ENCODE data around the gene WDR87.

Gene WDR87

DNA sequence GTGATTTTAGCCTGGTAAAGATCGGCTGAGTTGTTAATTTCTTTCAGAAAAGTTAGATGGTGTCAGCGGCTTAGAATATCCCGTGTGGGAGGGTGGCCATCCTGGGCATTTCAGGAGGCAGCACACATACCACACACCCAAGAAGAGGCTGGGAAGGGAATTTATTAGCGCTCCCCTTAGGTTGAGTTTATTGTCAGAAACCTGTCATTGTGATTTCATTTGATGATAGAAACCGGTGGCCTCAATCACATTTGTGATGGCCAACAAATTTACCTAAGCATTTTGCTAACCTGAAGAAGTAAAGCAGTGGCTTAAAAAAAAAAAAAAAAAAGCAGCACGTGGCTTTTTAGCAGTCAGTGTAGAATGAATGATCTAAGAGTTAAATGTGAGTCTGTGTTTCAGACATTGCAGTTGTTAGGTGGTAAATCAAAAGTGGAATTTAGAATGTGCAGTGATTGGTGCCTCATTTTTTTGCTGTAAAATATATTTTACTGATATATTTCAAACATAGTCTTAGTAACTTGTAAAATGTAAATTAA, 3.3 kb upstream of the WDR87 start:
- Histone ChIP-seq H3K27ac (ENCODE audit: low read length) (no peak overlapping the region), H3K27me3 (ENCODE audit: insufficient read depth, low read length, poor library complexity) (no peaks in the 10 kb centered on the region), H4K20me1 (ENCODE audit: insufficient read depth, low read length) (peaks cover 5% of the 10 kb centered on the region; the same call in 1 of the 2 replicates), H3K9me3 (ENCODE audit: insufficient read depth, low read length, severe bottlenecking) (no peaks in the 10 kb centered on the region), H3K36me3 (ENCODE audit: insufficient read depth, low read length) (no peaks in the 10 kb centered on the region), H3K4me1 (ENCODE audit: insufficient read depth, low read length) (peaks cover 26% of the 10 kb centered on the region), H2AFZ (ENCODE audit: low read depth, low read length) (no peak overlapping the region), H3K9ac (ENCODE audit: low read depth, low read length) (no peak overlapping the region), H3K79me2 (ENCODE audit: insufficient read depth, low read length) (peaks cover 33% of the 10 kb centered on the region), H3K4me2 (ENCODE audit: insufficient read depth, low read length) (no peak overlapping the region), H3K4me3 (ENCODE audit: low read depth in 1 of 2, low read length in 2 of 2) (no peak overlapping the region)
- TF ChIP-seq, protein P1, sequence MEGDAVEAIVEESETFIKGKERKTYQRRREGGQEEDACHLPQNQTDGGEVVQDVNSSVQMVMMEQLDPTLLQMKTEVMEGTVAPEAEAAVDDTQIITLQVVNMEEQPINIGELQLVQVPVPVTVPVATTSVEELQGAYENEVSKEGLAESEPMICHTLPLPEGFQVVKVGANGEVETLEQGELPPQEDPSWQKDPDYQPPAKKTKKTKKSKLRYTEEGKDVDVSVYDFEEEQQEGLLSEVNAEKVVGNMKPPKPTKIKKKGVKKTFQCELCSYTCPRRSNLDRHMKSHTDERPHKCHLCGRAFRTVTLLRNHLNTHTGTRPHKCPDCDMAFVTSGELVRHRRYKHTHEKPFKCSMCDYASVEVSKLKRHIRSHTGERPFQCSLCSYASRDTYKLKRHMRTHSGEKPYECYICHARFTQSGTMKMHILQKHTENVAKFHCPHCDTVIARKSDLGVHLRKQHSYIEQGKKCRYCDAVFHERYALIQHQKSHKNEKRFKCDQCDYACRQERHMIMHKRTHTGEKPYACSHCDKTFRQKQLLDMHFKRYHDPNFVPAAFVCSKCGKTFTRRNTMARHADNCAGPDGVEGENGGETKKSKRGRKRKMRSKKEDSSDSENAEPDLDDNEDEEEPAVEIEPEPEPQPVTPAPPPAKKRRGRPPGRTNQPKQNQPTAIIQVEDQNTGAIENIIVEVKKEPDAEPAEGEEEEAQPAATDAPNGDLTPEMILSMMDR (IDR thresholded peaks at IDR 0.05; ENCODE audit: borderline replicate concordance, extremely low read depth, low read length, poor library complexity, severe bottlenecking), result no peak
- TF ChIP-seq EZH2 (IDR thresholded peaks at IDR 0.05; ENCODE audit: borderline replicate concordance, low read depth, low read length, severe bottlenecking), result no peak
- DNase-seq, result no peak
- ATAC-seq (ENCODE audit: insufficient read depth, low read depth), result no peak

DNA sequence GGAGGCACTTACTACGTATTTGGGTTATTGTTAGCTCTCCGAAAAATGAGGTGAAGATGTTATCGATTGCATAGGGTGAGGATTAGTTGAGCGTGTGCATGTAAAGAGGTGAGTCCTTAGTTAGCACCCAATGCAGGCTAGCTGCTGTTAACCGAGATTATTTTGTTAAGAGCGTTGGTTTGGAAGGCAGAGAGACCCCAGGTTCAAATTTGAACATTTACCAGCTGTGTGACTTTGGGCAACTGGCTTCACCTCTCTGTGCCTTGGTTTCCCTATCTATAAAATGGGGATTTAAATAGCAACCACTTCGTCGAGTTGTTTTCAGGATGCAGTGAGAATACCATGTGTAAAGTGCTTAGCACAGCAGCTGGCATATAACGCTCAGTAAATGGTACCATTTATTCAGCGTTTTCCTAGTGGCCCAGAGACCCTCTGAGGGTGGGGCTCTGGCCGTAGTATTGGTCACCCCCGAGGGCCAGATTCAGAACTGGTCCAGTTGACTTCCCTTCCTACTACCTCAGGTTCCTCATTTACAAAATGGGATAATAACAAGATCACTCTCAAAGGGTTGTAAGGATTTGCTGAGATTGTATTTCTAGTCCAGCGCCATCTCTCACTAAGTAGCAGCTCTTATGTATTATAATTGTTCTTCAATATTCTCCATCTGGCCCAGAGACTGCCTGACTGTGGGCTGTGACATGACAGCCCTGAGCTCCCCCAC, 1.5 kb upstream of the WDR87 start:
- H3K4me1 ChIP-seq (ENCODE audit: insufficient read depth, low read length), result peaks cover 26% of the 10 kb centered on the region
- ATAC-seq (ENCODE audit: insufficient read depth, low read depth) (no peak), DNase-seq (no peak)
- peak overlapping the region; percentile 80 for H2AFZ ChIP-seq (ENCODE audit: low read depth, low read length)
- no peaks in the 10 kb centered on the region for H3K9me3 ChIP-seq (ENCODE audit: insufficient read depth, low read length, severe bottlenecking)
- peak overlapping the region; percentile 72 for H3K4me2 ChIP-seq (ENCODE audit: insufficient read depth, low read length)
- H3K27me3 ChIP-seq (ENCODE audit: insufficient read depth, low read length, poor library complexity), result no peaks in the 10 kb centered on the region
- TF ChIP-seq, protein P1 (IDR thresholded peaks at IDR 0.05; ENCODE audit: borderline replicate concordance, extremely low read depth, low read length, poor library complexity, severe bottlenecking), result no peak
- TF ChIP-seq EZH2 (IDR thresholded peaks at IDR 0.05; ENCODE audit: borderline replicate concordance, low read depth, low read length, severe bottlenecking), result no peak
- peak overlapping the region; percentile 56 to 82; a peak in 3 of 4 replicates for H3K4me3 ChIP-seq (ENCODE audit: low read depth in 1 of 2, low read length in 2 of 2)
- peak overlapping the region; percentile 57 for H3K27ac ChIP-seq (ENCODE audit: low read length)
- H3K79me2 ChIP-seq (ENCODE audit: insufficient read depth, low read length), result peaks cover 30% of the 10 kb centered on the region
- H4K20me1 ChIP-seq (ENCODE audit: insufficient read depth, low read length), result peaks cover 5% of the 10 kb centered on the region; the same call in 1 of the 2 replicates
- H3K9ac ChIP-seq (ENCODE audit: low read depth, low read length), result peak overlapping the region; percentile 72
- no peaks in the 10 kb centered on the region for H3K36me3 ChIP-seq (ENCODE audit: insufficient read depth, low read length)

DNA sequence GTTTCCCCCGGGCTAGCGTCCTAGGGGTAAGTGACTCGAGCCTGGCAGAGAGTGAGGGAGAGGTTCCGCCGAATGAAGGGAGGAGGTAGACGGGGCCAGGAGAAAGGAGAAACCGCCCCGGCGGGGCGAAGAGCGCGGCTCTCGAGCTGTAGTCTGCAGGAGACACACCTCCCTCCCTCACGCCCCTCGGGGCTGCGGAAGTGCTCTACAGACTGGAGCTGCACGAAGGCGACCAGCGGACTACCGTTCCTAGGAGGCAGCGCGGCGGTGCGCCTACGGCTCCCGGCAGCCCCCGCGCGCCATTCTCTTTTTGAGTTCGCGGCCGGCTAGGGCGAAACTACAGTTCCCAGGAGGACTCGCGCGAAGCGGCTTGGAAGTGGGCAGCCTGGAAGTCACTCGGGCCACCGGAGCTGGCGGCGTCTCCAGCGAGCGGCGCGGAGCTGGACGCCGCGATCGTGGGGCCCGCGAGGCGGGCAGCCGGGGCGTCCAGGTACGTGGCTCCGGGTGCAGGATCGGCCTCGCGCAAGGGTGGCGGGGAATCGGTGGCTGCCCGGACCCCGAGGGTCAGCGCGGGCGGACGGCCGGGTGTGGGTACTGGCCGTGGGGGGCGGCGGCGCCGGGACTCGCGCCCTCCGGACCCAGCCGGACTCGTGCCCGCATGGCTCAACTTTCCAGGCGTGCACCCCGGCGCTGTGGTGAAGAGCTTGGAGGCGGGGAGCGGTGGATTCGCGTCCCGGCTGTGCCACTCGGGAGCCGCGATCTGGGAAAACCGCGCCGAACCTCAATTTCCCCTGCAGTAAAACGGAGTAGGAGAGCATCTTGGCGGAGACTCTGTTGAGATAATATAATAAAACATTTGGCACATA, 708 bp upstream of the WDR87 start, which contains the start of gene SIPA1L3:
TSS of gene SIPA1L3 (plus strand) at position 340 of the 866 bp plus-strand sequence. CDS start 174,358 bp downstream, outside the sequence.
- H3K9me3 ChIP-seq (ENCODE audit: insufficient read depth, low read length, severe bottlenecking), result no peaks in the 10 kb centered on the region
- H3K27me3 ChIP-seq (ENCODE audit: insufficient read depth, low read length, poor library complexity), result no peaks in the 10 kb centered on the region
- H3K79me2 ChIP-seq (ENCODE audit: insufficient read depth, low read length), result peaks cover 27% of the 10 kb centered on the region
- peaks cover 26% of the 10 kb centered on the region for H3K4me1 ChIP-seq (ENCODE audit: insufficient read depth, low read length)
- peaks cover 5% of the 10 kb centered on the region; the same call in 1 of the 2 replicates for H4K20me1 ChIP-seq (ENCODE audit: insufficient read depth, low read length)
- H3K4me3 ChIP-seq (ENCODE audit: low read depth in 1 of 2, low read length in 2 of 2), result peak within 1 kb of the TSS; percentile 56 to 82; a peak in 3 of 4 replicates
- peak within 1 kb of the TSS; percentile 86 for H3K27ac ChIP-seq (ENCODE audit: low read length)
- no peaks in the 10 kb centered on the region for H3K36me3 ChIP-seq (ENCODE audit: insufficient read depth, low read length)
- H2AFZ ChIP-seq (ENCODE audit: low read depth, low read length), result peak within 1 kb of the TSS; percentile 95
- peak; percentile 98 for ATAC-seq (ENCODE audit: insufficient read depth, low read depth)
- TF ChIP-seq EZH2 (IDR thresholded peaks at IDR 0.05; ENCODE audit: borderline replicate concordance, low read depth, low read length, severe bottlenecking), result no peak
- TF ChIP-seq, protein P1 (IDR thresholded peaks at IDR 0.05; ENCODE audit: borderline replicate concordance, extremely low read depth, low read length, poor library complexity, severe bottlenecking), result peak; percentile 16
- DNase-seq, result peak; percentile 96
- H3K9ac ChIP-seq (ENCODE audit: low read depth, low read length), result peak within 1 kb of the TSS; percentile 72
- H3K4me2 ChIP-seq (ENCODE audit: insufficient read depth, low read length), result peak within 1 kb of the TSS; percentile 72
